ENCODE results near the gene NLGN4Y. TPM values are rescaled to one million over a fixed set of nuclear protein-coding genes. Genes with fewer than 3 reads are reported as not detected.

Gene NLGN4Y
- total and polyA plus RNA-seq, 2 of the 4 experiments (the other 2 are of a cell fraction) = not detected

GRCh38 chrY:14763600-14763999 lies 239.3 kb downstream of the NLGN4Y start:
- in situ Hi-C loops (cut with MboI; ENCODE audit: low sequenced_read_pairs) = no loop called here
- H3K18ac ChIP-seq (ENCODE audit: low read depth, low read length) = no peak overlapping the region
- H2BK120ac ChIP-seq (ENCODE audit: low read depth, low read length) = no peak overlapping the region
- H3K27ac ChIP-seq (ENCODE audit: insufficient read depth, low read length) = no peak overlapping the region
- H3K4me2 ChIP-seq (ENCODE audit: low read depth, low read length) = no peak overlapping the region
- H3K4me1 ChIP-seq (ENCODE audit: control insufficient read depth, insufficient read depth, low read length) = no peaks in the 10 kb centered on the region
- H4K8ac ChIP-seq (ENCODE audit: low read depth in 2 of 2, low read length in 2 of 2) = no peak overlapping the region
- H3K23ac ChIP-seq (ENCODE audit: low read depth, low read length) = no peak overlapping the region
- no peak for ATAC-seq (ENCODE audit: low read depth)
- DNase-seq = no peak
- H3K9ac ChIP-seq (ENCODE audit: low read depth, low read length) = no peak overlapping the region
- H2AFZ ChIP-seq (replicated peaks; ENCODE audit: low read length, poor library complexity) = no peak overlapping the region
- intact Hi-C loops (cut with micrococcal nuclease) = no loop called here
- H2BK15ac ChIP-seq (ENCODE audit: low read depth, low read length) = no peak overlapping the region
- no peak overlapping the region for H3K56ac ChIP-seq (ENCODE audit: extremely low read depth, insufficient read depth, low read length)
- no peak overlapping the region for H2AK9ac ChIP-seq (replicated peaks; ENCODE audit: low read depth, low read length, poor library complexity)
- no peak overlapping the region for H4K91ac ChIP-seq (ENCODE audit: insufficient read depth, low read depth, low read length)
- no TSS peak for BruUV-seq (replicated peaks)
- H4K5ac ChIP-seq (ENCODE audit: low read depth, low read length) = no peak overlapping the region
- ChIA-PET POLR2A (ENCODE audit: unreplicated experiment) (no interaction called here), CTCF (no interaction called here)
- H2AK5ac ChIP-seq (ENCODE audit: low read depth, low read length) = no peak overlapping the region
- no peaks in the 10 kb centered on the region for H3K27me3 ChIP-seq (ENCODE audit: control insufficient read depth, insufficient read depth, low read length)
- no peaks in the 10 kb centered on the region for H4K20me1 ChIP-seq (ENCODE audit: insufficient read depth, low read length)
- no peaks in the 10 kb centered on the region for H3K9me3 ChIP-seq (ENCODE audit: control insufficient read depth, insufficient read depth, low read length)
- no peaks in the 10 kb centered on the region for H3K79me1 ChIP-seq (ENCODE audit: low read depth in 1 of 2, low read length in 2 of 2)
- no peak overlapping the region for H2BK20ac ChIP-seq (ENCODE audit: low read depth, low read length)
- H3K14ac ChIP-seq (replicated peaks; ENCODE audit: low read depth, low read length) = no peak overlapping the region
- TF ChIP-seq RCOR1 (IDR thresholded peaks at IDR 0.05; ENCODE audit: insufficient replicate concordance, low read length) (no peak), NFE2L2 (IDR thresholded peaks at IDR 0.05; ENCODE audit: low read depth, low read length) (no peak), CEBPB (IDR thresholded peaks at IDR 0.05; ENCODE audit: low read depth, low read length) (no peak), MAZ (IDR thresholded peaks at IDR 0.05; ENCODE audit: borderline replicate concordance, low read depth, low read length) (no peak), ELK1 (IDR thresholded peaks at IDR 0.05; ENCODE audit: borderline replicate concordance, low read depth, low read length) (no peak), RFX5 (IDR thresholded peaks at IDR 0.05; ENCODE audit: low read depth, low read length) (no peak), MAFK (IDR thresholded peaks at IDR 0.05; ENCODE audit: low read depth, low read length) (no peak), FOS (IDR thresholded peaks at IDR 0.05; ENCODE audit: low read depth, low read length) (no peak), SMC3 (IDR thresholded peaks at IDR 0.05; ENCODE audit: low read depth, low read length) (no peak), CTCF (conservative IDR thresholded peaks at IDR 0.05; ENCODE audit: low read depth, low read length) (no peak), MXI1 (IDR thresholded peaks at IDR 0.05; ENCODE audit: borderline replicate concordance, low read depth, low read length) (no peak), RAD21 (IDR thresholded peaks at IDR 0.05; ENCODE audit: low read length) (no peak), BHLHE40 (IDR thresholded peaks at IDR 0.05; ENCODE audit: low read depth, low read length) (no peak), POLR2A (IDR thresholded peaks at IDR 0.05; ENCODE audit: low read depth, low read length) (no peak), USF2 (IDR thresholded peaks at IDR 0.05; ENCODE audit: low read depth, low read length) (no peak), CHD1 (IDR thresholded peaks at IDR 0.05; ENCODE audit: low read depth, low read length) (no peak)
- no peak overlapping the region for H2BK5ac ChIP-seq (ENCODE audit: low read depth, low read length, poor library complexity, severe bottlenecking)
- dilution Hi-C loops (cut with HindIII; ENCODE audit: low sequenced_read_pairs, unreplicated experiment) = no loop called here
- no peak overlapping the region for H3K4me3 ChIP-seq (ENCODE audit: insufficient read depth, low read depth, low read length)
- H3K4ac ChIP-seq (ENCODE audit: low read depth, low read length) = no peak overlapping the region
- H3K36me3 ChIP-seq (ENCODE audit: control insufficient read depth, insufficient read depth, low read length) = no peaks in the 10 kb centered on the region
- H3K9me1 ChIP-seq (ENCODE audit: insufficient read depth, low read length) = no peaks in the 10 kb centered on the region

Data from IMR-90 (cell line).